Effector CD4-positive, alpha-beta T cell (primary cell): ENCODE measurements around the gene VPS37C.
"Not testable (repeated sequence)": the region's sequence is repeated elsewhere in the genome, so short reads cannot be mapped to it uniquely, and the experiment has no call there.

Experiments
- DNase-seq: peaks from one replicate; pipeline ENCODE4 v3.0.0-alpha.2; 2020
- total RNA-seq: gene quantifications from one replicate; lab custom pipeline; 2026; lab: John Stamatoyannopoulos, UW

Gene VPS37C
- total RNA-seq: 4.9 reads per million, percentile 19 among the genes with 10 or more reads in this experiment

DNA sequence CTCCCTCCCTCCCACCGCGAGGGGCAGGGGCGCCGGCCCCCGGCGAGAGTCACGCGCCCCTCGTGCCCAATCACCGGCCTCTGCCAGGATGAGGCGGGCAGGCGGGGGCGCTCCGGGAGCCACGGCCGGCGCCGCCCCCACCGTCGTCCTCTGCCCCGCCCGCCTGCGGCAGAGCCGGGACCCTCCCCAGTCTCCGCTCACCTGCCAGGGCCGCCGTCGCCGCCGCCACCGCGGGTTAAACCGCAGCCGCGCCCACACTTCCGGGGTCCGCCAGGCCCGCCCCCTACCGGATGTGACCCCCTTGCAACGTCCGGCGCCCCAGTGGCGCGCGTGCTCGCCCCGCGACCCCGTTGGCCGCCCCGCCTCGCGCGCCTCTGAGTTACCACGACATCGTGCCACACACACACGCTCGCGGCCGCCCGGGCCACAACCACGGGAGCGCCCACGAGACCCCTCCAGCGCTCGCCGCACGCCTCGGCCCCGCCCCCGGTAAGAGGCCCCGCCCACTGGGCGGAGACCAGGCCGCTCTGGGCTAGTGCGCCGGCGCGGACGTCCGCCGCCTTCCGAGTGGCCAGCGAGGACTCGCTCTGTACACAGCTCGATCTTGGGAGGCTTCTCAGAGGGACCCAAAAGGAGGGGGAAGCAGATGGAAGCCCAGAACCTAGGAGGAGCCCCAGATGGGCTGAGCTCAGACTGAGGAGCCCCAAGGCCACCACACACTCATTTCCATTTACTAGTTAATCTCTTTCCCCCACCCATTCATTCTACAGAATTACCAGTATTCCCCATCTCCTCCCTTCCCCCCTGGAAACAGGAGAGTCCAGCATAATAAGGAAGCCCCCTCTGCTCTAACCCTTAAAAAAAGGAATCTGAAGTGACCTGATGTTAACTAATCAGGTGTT lies at the start of gene VPS37C:
TSS of gene VPS37C (minus strand) at position 237 of the 902 bp plus-strand sequence. CDS start 22,597 bp downstream, outside the sequence.
- peak; percentile 87 for DNase-seq

DNA sequence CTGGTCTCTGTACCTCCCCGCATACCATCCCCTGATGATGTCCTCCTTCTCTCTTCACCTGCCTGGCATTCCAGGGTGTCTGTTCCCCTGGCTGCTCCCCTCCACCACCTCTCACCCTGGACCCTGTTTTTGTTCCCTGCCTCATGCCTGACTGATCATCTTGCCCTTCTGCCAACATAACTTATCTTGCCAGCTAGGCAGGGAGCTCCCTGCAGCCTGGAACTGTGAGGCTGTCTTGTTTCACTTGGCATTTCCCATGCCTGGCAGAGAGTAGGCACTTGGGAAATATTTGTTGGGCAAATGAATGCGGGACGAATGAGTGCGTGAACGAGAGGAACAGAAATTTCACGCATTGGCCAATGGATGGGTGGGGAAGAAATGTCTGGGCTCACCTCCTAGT lies 49.4 kb upstream of the VPS37C start:
- DNase-seq: not testable (repeated sequence)

DNA sequence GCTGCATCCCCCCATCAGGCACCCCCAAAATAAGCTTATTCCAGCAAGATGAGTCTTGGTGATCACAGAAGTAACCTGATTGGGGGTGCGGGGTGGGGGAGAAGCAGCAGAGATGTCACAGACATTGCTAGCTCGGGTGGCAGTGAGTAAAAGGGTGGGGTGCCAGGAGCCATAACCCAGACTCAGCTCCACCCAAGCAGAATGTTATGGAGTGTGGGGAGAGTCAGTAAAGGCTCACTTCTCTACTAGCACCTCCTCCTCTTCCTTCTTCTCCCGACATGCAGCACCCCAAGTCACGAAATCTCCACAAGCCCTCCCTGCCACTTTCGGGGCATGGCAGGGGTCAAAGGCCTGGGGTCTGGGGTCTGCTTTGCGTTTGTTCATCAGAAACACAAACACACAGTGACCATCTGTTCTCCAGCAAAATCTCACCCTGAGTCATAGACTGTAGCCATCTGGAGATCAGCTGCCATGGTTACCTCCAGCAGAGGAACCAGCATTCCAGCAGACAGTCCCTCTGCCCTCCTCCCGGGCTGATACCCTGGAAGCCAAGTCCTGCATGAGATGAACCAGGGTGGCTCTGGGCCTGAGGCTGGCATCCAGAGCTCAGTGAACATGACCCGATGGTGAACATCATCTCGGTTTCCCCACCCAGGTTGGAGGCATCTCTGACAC lies 46.5 kb upstream of the VPS37C start:
- DNase-seq: not testable (repeated sequence)

DNA sequence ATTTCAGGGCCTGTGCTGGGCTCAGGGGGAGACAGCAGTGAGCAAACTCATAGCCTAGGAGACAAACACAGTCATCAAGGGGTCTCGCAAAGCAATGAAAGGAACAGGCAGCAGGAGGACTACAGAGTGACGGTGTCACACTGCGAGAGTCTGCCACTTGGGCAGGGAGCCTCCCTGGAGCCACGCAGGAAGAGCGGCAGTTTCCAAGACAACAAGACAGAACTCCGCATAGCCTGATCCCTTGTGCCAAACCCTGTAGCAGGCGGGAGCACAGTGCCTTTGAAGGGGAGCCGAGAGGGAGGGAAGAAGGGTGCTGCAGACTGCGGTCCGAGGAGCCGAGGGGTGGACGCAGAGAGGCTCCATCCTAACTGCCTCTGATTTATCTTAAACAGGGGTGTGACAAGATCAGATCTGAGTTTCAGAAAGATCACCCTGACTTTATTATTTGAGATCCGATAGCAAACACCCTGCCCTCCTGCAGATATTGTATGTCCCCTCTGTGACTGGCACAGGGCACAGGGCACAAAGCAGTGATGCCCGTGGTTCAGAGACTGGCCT lies 43.4 kb upstream of the VPS37C start:
- not testable (repeated sequence) for DNase-seq

DNA sequence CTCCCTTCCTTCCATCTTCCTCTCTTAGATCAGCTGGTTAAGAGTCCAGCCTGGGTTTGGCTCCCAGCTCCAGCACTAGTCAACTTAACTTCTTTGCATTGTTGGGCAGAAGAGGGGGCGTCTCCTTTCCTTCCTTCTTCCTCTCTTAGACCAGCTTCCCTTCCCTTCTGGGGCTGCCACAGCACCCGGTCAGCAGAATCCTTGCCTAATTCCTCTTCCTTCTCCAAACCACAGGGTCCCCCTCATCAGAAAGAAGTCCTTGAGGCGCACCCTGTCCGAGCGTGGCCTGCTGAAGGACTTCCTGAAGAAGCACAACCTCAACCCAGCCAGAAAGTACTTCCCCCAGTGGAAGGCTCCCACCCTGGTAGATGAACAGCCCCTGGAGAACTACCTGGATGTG lies 42.6 kb upstream of the VPS37C start:
- not testable (repeated sequence) for DNase-seq

DNA sequence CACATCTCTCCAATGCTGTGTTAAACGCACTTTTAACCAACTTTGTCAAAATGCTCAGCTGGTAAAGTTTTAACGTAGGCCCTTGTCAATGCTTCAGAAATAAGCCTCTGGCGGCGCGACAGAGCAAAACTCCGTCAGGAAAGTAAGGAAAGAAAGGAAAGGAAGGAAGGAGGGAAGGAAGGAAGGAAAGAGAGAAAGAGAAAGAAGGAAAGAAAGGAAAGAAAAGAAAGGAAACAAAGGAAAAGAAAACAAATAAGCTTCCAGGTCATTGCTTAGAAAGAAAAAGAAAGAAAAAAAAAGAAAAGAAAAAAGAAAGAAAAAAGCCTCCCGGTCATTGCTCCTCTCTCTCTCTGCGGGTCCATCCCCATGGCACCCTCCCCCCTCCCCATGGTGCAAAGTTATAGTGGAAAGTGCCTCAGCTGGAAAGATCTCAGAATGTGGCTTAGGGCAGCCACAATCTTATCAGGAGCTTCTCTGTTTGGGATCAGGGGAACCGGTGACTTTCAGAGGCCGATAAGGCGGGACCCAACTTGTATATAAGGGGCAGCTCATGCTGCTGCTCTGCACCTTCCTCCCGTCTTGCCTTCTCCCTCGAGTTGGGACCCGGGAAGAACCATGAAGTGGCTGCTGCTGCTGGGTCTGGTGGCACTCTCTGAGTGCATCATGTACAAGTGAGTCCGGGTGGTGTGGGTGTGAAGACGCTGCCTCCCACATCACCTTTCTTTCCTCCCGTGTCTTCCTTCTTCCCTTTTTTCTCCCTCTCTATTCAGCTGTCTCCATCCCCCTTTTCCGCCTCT lies 41.9 kb upstream of the VPS37C start, which contains the start of gene PGA3:
TSS of gene PGA3 (plus strand) at position 566 of the 797 bp plus-strand sequence. CDS start at position 616, 50 bp downstream.
- not testable (repeated sequence) for DNase-seq

DNA sequence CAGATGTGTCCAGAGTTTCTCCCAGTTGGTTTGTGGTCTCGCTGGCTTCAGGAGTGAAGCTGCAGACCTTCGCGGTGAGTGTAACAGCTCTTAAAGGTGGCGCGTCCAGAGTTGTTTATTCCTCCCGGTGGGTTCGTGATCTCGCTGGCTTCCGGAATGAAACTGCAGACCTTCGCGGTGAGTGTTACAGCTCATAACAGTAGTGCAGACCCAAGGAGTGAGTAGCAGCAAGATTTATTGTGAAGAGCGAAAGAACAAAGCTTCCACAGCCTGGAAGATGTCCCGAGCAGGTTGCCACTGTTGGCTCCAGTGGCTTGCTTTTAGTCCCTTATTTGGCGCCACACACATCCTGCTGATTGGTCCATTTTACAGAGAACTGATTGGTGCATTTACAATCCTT lies 40.2 kb upstream of the VPS37C start:
- no peak for DNase-seq

DNA sequence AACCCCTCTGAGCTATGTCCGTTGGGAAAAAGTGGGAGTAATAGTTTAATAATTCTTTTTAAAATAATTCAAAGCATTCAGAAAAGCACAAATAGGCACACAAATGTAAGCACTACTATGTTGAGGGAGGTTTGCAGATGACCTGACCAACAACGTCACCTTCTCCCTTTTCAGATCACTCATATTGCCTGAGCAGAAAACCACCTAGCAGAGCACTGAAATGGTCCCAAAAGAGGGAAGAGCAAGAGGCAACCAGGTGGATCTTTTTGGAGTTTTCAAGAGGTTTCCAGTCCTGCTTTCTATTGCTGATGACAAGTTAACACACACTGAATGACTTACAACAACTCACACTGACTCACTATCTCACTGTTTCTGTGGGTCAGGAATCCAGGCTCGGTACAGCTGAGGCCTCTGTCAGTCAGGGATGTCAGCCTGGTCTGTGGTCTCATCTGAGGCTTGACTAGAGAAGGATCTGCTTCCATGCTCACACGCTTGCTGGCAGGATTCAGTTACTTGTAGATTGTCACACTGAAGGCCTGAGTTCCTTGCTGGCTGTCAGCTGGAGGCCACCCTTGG lies 37.8 kb upstream of the VPS37C start:
- no peak for DNase-seq

DNA sequence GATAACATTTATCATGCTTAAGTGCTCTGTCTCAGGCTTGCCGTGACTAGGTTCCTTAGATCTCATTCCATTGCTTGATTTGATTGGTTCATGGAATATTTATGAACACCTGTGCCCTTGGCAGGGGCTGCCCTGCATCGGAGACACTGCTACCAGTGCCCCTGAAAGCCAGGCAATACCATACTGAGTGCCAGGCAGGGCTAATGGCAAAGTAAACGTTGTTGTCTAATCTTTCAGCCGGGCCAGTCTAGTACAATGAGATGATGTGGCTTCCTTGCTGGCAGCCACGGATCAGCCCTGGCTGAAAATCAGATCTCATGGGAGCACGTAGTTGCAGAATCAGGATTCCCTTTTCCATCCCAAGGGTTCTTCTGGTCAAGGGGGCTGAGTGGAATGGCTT lies 37.1 kb upstream of the VPS37C start:
- DNase-seq: no peak

DNA sequence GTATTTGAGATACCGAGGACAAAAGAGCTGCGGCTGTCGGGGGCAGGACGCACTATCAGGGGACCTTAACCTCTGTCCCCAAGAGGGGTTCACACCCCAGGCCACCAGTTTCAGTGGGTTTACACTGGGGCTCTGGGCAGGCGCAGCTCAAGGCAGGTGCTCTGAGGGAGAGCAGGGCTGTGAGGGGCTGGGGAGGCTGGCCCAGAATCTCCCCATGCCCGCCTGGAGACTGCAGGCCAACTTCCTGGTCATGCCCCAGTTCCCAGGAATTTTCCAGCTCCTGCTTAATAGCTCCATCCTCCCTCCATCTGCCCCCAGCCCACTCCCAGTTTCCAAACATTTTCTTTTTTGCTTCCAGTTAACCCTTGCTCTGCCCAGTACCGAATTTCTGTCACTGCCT lies 34.5 kb upstream of the VPS37C start:
- DNase-seq: no peak

DNA sequence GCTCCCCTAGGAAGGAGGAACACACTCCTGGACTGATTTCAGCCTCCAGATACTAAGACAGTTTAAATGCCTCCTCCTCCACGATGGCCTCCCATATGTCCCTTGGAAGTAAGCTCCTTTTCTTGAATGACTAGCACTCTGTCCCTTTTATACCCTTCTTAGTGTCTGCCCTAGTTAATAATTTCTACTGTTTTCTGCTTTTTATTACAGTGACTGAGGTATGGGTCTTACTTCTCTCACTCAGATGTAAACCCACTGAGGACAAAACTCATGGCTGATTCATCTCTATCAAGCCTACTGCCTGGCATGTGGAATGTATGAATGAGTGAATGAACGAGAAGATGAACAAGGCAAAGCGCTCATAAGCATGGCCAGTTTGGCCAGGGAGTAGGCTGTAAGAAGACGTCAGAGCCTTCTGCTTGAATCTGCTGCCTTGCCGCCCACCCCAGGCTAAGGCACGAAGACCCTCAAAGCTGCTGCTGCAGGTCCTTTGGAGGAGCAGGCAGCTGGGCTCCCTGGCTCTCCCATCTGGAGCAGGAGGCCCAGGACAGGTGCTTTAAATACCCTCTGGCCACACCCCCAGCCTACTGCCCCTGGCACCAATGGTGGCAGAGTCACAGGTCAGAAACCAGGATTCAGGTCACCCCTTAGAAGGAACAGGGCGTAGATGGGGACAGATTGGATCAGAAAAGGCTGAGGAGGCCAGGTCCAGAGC lies 33.9 kb upstream of the VPS37C start:
- no peak for DNase-seq

DNA sequence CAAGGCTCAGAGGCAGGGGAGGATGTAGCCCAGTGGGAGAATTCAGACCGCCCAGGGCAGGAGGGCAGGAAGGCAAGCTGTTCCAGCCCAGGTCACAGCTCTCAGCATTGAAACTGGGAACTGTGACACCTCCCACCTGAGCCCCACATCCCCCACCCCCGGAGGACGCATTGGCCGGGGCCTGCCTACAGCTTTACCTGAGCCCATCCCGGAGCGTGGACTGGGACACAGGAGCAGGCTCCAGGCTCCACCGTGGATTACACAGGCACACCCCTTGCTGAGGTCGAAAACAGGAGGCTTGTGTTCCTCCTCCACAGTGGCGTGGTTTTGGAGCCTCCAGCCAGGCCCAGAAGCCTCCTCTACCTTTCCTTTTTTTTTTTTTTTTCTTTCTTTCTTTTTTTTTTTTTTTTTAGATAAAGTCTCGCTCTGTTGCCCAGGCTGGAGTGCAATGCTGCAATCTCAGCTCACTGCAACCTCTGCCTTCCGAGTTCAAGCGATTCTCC lies 33.0 kb upstream of the VPS37C start:
- DNase-seq: no peak

DNA sequence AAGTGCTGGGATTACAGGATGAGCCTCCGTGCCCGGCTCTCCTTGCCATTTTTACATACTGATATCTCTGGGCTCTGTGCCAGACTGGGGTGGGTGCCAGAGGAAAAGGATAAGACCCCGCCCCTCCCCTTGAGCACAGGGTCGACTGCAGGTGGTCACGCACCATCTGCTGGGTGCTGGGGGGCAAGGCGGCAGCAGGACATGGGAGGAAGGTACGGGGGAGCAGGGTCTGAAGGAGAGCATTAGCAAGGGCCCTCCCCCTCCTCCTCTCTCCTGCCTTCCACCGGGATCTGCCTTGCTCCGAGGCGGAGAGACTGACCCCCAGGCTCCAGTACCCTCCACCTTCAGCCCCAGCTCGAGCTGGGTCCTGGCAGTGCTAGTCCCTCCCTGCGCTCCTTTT lies 32.4 kb upstream of the VPS37C start:
- DNase-seq: no peak

DNA sequence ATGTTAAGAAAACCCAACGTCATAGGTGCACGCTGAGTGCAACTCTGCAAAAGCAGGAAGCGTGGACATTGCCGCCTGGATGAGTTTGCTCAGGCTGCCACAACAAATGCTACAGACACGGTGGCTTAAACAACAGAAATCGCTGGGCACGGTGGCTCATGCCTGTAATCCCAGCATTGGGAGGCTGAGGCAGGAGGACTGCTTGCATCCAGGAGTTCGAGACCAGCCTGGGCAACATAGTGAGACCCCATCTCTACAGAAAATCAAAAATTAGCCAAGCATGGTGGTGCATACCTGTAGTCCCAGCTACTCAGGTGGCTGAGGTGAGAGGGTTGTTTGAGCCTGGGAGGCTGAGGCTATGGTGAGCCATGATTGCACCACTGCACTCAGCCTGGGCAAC lies 28.7 kb upstream of the VPS37C start:
- DNase-seq: no peak

DNA sequence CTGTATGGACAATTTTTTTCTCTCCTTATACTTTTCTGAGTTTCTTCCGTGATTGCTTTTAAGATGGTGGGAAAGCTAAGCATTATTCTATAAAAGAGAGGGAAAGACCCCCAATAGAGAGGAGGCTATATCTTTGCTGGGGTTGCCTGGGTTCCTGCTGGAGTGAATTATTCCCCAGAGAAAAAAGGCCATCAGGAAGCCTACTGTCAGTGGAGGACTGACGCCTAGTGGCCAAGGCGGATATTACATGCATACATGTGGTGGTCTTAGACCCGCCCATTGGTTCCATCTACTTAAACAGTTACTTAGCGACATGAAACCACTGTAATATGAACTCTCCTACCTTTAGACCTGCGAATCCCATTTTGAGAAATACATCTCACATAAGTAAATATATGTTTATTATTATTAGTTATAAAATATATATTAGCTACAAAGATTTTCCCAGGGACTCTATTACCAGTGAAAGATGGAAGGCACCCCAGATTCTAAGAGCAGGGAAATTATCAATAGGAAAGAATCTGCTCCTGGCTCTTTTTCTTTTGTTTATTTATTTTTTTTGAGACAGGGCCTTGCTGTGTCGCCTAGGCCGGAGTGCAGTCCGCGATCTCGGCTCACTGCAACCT lies 26.4 kb upstream of the VPS37C start:
- DNase-seq: peak; percentile 76

DNA sequence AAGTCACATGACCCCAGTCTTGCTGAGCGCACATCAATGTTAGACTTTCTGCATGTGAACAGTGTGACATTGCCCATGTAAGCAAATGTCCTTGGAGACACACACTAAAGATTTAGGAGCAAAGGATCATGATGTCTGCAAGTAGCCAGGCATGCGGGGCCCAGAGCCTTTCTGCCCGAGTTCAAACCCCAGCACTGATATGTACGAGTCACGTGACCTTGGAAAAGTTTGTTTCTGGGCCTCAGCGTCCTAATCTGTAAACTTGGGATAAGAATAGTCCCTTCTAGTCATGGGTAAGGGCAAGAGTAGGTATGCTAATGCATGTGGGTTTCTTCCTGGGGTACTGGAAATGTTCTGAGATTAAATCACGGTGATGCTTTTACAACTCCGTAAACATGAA lies 25.3 kb upstream of the VPS37C start:
- no peak for DNase-seq

DNA sequence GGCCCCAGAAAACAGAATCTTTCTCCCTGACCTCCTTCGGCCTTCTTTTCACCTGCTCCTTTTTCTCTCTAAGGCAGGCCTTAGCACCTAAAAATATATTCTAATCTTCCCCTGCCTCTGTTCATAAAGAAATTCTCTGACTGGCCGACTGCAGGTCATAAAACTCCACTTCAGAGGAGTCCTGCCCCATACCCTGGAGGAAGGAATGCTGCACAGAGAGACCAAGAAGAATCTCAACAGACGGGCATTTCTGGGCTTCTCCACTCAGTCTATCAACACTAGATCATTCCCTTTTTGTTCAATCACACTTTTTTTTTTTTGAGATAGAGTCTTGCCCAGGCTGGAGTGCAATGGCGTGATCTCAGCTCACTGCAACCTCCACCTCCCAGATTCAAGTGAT lies 22.4 kb upstream of the VPS37C start:
- no peak for DNase-seq

DNA sequence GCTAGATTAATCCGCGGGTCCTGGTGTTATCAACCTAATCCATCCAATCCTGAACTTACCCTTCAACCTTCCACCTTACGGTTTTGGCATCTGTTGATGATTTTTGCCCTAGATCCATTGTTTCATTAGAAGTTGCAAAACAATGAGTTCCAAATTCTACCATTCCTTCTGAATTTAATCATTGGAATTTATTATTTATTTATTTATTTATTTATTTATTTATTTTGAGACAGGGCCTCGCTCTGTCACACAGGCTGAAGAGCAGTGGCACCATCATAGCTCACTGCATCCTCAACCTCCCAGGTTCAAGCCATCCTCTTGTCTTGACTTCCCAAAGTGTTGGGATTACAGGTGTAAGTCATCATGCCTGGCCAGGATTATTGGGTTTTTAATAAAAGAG lies 20.3 kb upstream of the VPS37C start:
- no peak for DNase-seq

DNA sequence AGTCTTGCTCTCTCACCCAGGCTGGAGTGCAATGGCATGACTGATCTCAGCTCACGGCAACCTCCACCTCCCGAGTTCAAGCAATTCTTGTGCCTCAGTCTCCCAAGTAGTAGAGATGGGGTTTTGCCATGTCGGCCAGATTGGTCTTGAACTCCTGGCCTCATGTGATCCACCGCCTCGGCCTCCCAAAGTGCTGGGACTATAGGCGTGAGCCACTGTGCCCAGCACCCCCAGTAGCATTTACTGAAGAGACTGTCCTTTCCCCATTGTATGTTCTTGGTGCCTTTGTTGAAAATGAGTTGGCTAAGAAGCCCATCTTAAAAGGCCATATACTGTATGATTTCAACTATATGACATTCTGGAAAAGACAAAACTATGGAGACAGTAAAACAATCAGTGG lies 19.0 kb upstream of the VPS37C start:
- DNase-seq: not testable (repeated sequence)

DNA sequence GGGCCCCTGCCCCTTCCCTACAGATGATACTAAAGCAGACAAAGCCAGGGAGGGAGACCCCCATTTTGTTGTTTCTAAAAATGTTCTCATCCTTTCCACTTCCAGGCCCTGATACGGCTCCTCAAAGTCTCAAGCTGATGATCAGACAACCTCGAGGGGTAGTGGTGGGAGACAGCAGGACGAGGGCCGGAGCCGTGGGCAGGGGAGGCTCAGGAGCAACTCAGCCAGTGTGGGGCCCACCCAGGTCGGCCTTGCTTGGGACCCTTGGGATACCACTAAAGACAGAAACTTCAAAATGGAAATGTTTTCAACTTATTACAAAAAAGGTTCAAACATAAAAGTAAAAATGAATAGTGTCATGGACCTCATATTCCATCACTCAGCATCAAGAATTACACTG lies 15.2 kb upstream of the VPS37C start:
- DNase-seq: no peak

DNA sequence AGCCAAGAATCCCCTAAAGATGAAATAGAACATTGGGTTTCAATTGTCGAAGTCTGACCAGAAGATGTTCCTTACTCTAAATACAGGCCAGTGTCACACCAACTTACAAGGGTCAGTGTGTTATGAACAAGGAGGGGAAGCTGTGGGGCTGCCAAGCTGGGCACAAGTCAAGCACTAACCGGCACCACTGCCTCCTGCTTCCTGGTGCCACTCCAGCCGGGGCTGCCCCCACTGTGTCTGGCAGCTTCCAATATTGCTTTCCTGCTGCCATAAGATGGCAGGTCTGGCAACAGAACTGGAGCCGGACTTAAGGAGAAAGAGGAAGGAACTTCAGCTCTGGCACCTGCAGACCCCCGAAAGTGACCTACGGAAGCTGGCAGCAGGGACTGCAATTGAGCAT lies 13.7 kb upstream of the VPS37C start:
- no peak for DNase-seq
